Prostate gland (tissue), 2 donors: ENCODE measurements around the gene NUDT1.

Source experiments
- CTCF ChIP-seq, 4 experiments: fragments of 200-600 bp in 2 of 4; fragments of 450-650 bp in 2 of 4; sonication (generic) in 2 of 4; IDR thresholded peaks; 1 replicate in 3 of 4; 2 replicates in 1 of 4; pipeline ENCODE4 v1.5.1; 2016 to 2019; ENCODE audit warnings: antibody characterized with exemption in 4 of 4, mild to moderate bottlenecking in 2 of 4, moderate library complexity in 2 of 4
- POLR2A ChIP-seq: fragments of 450-650 bp; IDR thresholded peaks from one replicate; pipeline ENCODE4 v1.6.1; 2016; ENCODE audit warnings: antibody characterized with exemption, mild to moderate bottlenecking
- POLR2AphosphoS5 ChIP-seq: sonication (generic); formaldehyde crosslinking; IDR thresholded peaks from one replicate; pipeline ENCODE4 v1.6.1; 2017; ENCODE audit warnings: antibody characterized with exemption

GRCh38 chr7:2245883-2246675 lies 4.1 kb downstream of the NUDT1 start:
- no peak for TF ChIP-seq CTCF (IDR thresholded peaks at IDR 0.05)
- no peak for TF ChIP-seq POLR2AphosphoS5
- no peak for TF ChIP-seq POLR2A
